NCI-H2196 treated with DMSO at 0.1 percent for 48 hours (cell line): ENCODE measurements around the gene TMCC3.
"Not testable (repeated sequence)": the region's sequence is repeated elsewhere in the genome, so short reads cannot be mapped to it uniquely, and the experiment has no call there.

Experiments
- DNase-seq: peaks from one replicate; lab custom pipeline; 2025; ENCODE audit not compliant: unreplicated experiment; lab: John Stamatoyannopoulos, UW

TMCC3 gene

GRCh38 chr12:94575645-94576403, 74.5 kb downstream of the TMCC3 start:
- DNase-seq: no peak

GRCh38 chr12:94575024-94575423, 75.3 kb downstream of the TMCC3 start:
- no peak for DNase-seq

GRCh38 chr12:94571556-94571955, 78.8 kb downstream of the TMCC3 start:
- peak; percentile 10 for DNase-seq

GRCh38 chr12:94570161-94570560, 80.2 kb downstream of the TMCC3 start:
- no peak for DNase-seq

- DNase-seq: no peak
These were observed 82.6 kb downstream of the TMCC3 start for GRCh38 chr12:94567761-94568160.

GRCh38 chr12:94566345-94566744, 84.0 kb downstream of the TMCC3 start:
- no peak for DNase-seq

- DNase-seq: no peak
These were observed 84.7 kb downstream of the TMCC3 start for GRCh38 chr12:94565683-94566082.

GRCh38 chr12:94563286-94563685, 87.1 kb downstream of the TMCC3 start:
- DNase-seq: no peak

- DNase-seq: peak; percentile 37
These were observed 88.4 kb downstream of the TMCC3 start for GRCh38 chr12:94561943-94562411.

GRCh38 chr12:94560431-94561221, 89.7 kb downstream of the TMCC3 start:
- no peak for DNase-seq

GRCh38 chr12:94558612-94559011, 91.7 kb downstream of the TMCC3 start:
- no peak for DNase-seq

GRCh38 chr12:94557746-94558295, 92.5 kb downstream of the TMCC3 start:
- DNase-seq: no peak

GRCh38 chr12:94555687-94556086, 94.7 kb downstream of the TMCC3 start:
- no peak for DNase-seq

- DNase-seq: no peak
These were observed 96.5 kb downstream of the TMCC3 start for GRCh38 chr12:94553875-94554274.

- no peak for DNase-seq
These were observed 97.2 kb downstream of the TMCC3 start for GRCh38 chr12:94553130-94553519.

- no peak for DNase-seq
These were observed 98.5 kb downstream of the TMCC3 start for GRCh38 chr12:94551810-94552209.

GRCh38 chr12:94550964-94551363, 99.4 kb downstream of the TMCC3 start:
- DNase-seq: no peak

GRCh38 chr12:94548833-94549232, 101.5 kb downstream of the TMCC3 start:
- DNase-seq: not testable (repeated sequence)

- DNase-seq: no peak
These were observed 104.2 kb downstream of the TMCC3 start for GRCh38 chr12:94545935-94546771.

GRCh38 chr12:94544355-94544754, 106.0 kb downstream of the TMCC3 start:
- no peak for DNase-seq

- no peak for DNase-seq
These were observed 112.0 kb downstream of the TMCC3 start for GRCh38 chr12:94538318-94538717.
